ENCODE measurements around the gene DAPK2.

The DAPK2 gene

GRCh38 chr15:63908991-63909390, 137.3 kb downstream of the DAPK2 start:
- no peak; the same call in 2 of the 3 replicates for ATAC-seq
- TF ChIP-seq ZFP3 (CRISPR knock-in tag; IDR thresholded peaks at IDR 0.05) (no peak), ZC3H10 (CRISPR knock-in tag; IDR thresholded peaks at IDR 0.05) (no peak), CREB5 (CRISPR knock-in tag; IDR thresholded peaks at IDR 0.05; ENCODE audit: low read depth) (no peak), BACH2 (CRISPR knock-in tag; IDR thresholded peaks at IDR 0.05; ENCODE audit: borderline replicate concordance) (no peak), ZNF8 (CRISPR knock-in tag; IDR thresholded peaks at IDR 0.05) (no peak), ARNTL (CRISPR knock-in tag; IDR thresholded peaks at IDR 0.05; ENCODE audit: borderline replicate concordance, low read depth) (no peak), OSR1 (CRISPR knock-in tag; IDR thresholded peaks at IDR 0.05) (no peak), CSRNP3 (CRISPR knock-in tag; IDR thresholded peaks at IDR 0.05) (no peak), POU6F1 (CRISPR knock-in tag; IDR thresholded peaks at IDR 0.05; ENCODE audit: borderline replicate concordance, low read depth) (no peak), ZNF70 (CRISPR knock-in tag; IDR thresholded peaks at IDR 0.05) (no peak), GLIS3 (CRISPR knock-in tag; IDR thresholded peaks at IDR 0.05) (no peak), PPARA (CRISPR knock-in tag; IDR thresholded peaks at IDR 0.05; ENCODE audit: borderline replicate concordance) (no peak), CSDC2 (CRISPR knock-in tag; IDR thresholded peaks at IDR 0.05) (no peak), TOX (CRISPR knock-in tag; IDR thresholded peaks at IDR 0.05; ENCODE audit: borderline replicate concordance) (no peak), SNAI2 (CRISPR knock-in tag; IDR thresholded peaks at IDR 0.05) (no peak), TCF4 (CRISPR knock-in tag; IDR thresholded peaks at IDR 0.05; ENCODE audit: borderline replicate concordance) (no peak), RARB (CRISPR knock-in tag; IDR thresholded peaks at IDR 0.05) (no peak), PATZ1 (CRISPR knock-in tag; IDR thresholded peaks at IDR 0.05; ENCODE audit: borderline replicate concordance) (no peak), TSHZ2 (CRISPR knock-in tag; IDR thresholded peaks at IDR 0.05) (no peak)

GRCh38 chr15:63908281-63908680, 138.0 kb downstream of the DAPK2 start:
- TF ChIP-seq ZNF70 (CRISPR knock-in tag; IDR thresholded peaks at IDR 0.05) (no peak), POU6F1 (CRISPR knock-in tag; IDR thresholded peaks at IDR 0.05; ENCODE audit: borderline replicate concordance, low read depth) (no peak), ZNF565 (CRISPR knock-in tag; conservative IDR thresholded peaks at IDR 0.05; ENCODE audit: low read depth) (no peak), GLIS3 (CRISPR knock-in tag; IDR thresholded peaks at IDR 0.05) (no peak), OSR1 (CRISPR knock-in tag; IDR thresholded peaks at IDR 0.05) (no peak), TOX (CRISPR knock-in tag; IDR thresholded peaks at IDR 0.05; ENCODE audit: borderline replicate concordance) (no peak), CREB5 (CRISPR knock-in tag; IDR thresholded peaks at IDR 0.05; ENCODE audit: low read depth) (no peak)
- ATAC-seq, result no peak
